ENCODE data around the gene COL4A2.
"Not testable (repeated sequence)": the region's sequence is repeated elsewhere in the genome, so short reads cannot be mapped to it uniquely, and the experiment has no call there.

Gene COL4A2

GRCh38 chr13:110387451-110388107 lies 80.5 kb downstream of the COL4A2 start:
- no peak for DNase-seq

GRCh38 chr13:110388108-110388943 lies 81.2 kb downstream of the COL4A2 start:
- no peak for DNase-seq

- DNase-seq = no peak
Observed at GRCh38 chr13:110390567-110390966, 83.5 kb downstream of the COL4A2 start.

- no peak for DNase-seq
Observed at GRCh38 chr13:110391273-110391672, 84.2 kb downstream of the COL4A2 start.

- DNase-seq = no peak
Observed at GRCh38 chr13:110392510-110393240, 85.6 kb downstream of the COL4A2 start.

- no peak for DNase-seq
Observed at GRCh38 chr13:110393761-110394160, 86.7 kb downstream of the COL4A2 start.

GRCh38 chr13:110394371-110394841 lies 87.3 kb downstream of the COL4A2 start:
- no peak for DNase-seq

GRCh38 chr13:110395616-110396015 lies 88.5 kb downstream of the COL4A2 start:
- not testable (repeated sequence) for DNase-seq

- DNase-seq = no peak
Observed at GRCh38 chr13:110396476-110396875, 89.4 kb downstream of the COL4A2 start.

GRCh38 chr13:110396913-110397381 lies 89.9 kb downstream of the COL4A2 start:
- no peak for DNase-seq

GRCh38 chr13:110397436-110398115 lies 90.5 kb downstream of the COL4A2 start:
- no peak for DNase-seq

- DNase-seq = no peak
Observed at GRCh38 chr13:110398564-110399507, 91.8 kb downstream of the COL4A2 start.

GRCh38 chr13:110399801-110400200 lies 92.7 kb downstream of the COL4A2 start:
- no peak for DNase-seq

- no peak for DNase-seq
Observed at GRCh38 chr13:110400786-110401533, 93.9 kb downstream of the COL4A2 start.

- DNase-seq = no peak
Observed at GRCh38 chr13:110402299-110403069, 95.4 kb downstream of the COL4A2 start.

- no peak for DNase-seq
Observed at GRCh38 chr13:110403315-110403714, 96.2 kb downstream of the COL4A2 start.

GRCh38 chr13:110403721-110404120 lies 96.6 kb downstream of the COL4A2 start:
- no peak for DNase-seq

- DNase-seq = no peak
Observed at GRCh38 chr13:110404321-110404720, 97.2 kb downstream of the COL4A2 start.

- no peak for DNase-seq
Observed at GRCh38 chr13:110405597-110406450, 98.7 kb downstream of the COL4A2 start.
